Measurements from ENCODE around the gene IKZF3.

GRCh38 chr17:39782481-39782880 is 81.6 kb downstream of the IKZF3 start:
- TF ChIP-seq CTCF (IDR thresholded peaks at IDR 0.05): no peak
- no peak for TF ChIP-seq POLR2A (IDR thresholded peaks at IDR 0.05)

Data from right lobe of liver (tissue), 4 donors.